Ishikawa (cell line): ENCODE data around the gene RFESD.

Source experiments
- CEBPB ChIP-seq: IDR thresholded peaks from 2 replicates; pipeline ENCODE4 v1.6.1; 2012
- EP300 ChIP-seq: IDR thresholded peaks from 2 replicates; pipeline ENCODE4 v1.6.1; 2012; ENCODE audit warnings: borderline replicate concordance
- NFIC ChIP-seq: IDR thresholded peaks from 2 replicates; pipeline ENCODE4 v1.6.1; 2012
- RAD21 ChIP-seq: IDR thresholded peaks from 2 replicates; pipeline ENCODE4 v1.6.1; 2012; ENCODE audit warnings: low read depth
- TAF1 ChIP-seq: IDR thresholded peaks from 2 replicates; pipeline ENCODE4 v1.6.1; 2012; ENCODE audit warnings: low read depth, mild to moderate bottlenecking
- TCF12 ChIP-seq: IDR thresholded peaks from 2 replicates; pipeline ENCODE4 v1.6.1; 2012; ENCODE audit warnings: low read depth
- TEAD4 ChIP-seq: IDR thresholded peaks from 2 replicates; pipeline ENCODE4 v1.6.1; 2012
- YY1 ChIP-seq: IDR thresholded peaks from 2 replicates; pipeline ENCODE4 v1.6.1; 2012; ENCODE audit warnings: low read depth
- TF ChIP-seq, protein P1 (sequence below): IDR thresholded peaks from 2 replicates; pipeline ENCODE4 v1.6.1; 2012; ENCODE audit warnings: low read depth, mild to moderate bottlenecking
- TF ChIP-seq, protein P2 (sequence below): IDR thresholded peaks from 2 replicates; pipeline ENCODE4 v1.6.1; 2012

DNA sequence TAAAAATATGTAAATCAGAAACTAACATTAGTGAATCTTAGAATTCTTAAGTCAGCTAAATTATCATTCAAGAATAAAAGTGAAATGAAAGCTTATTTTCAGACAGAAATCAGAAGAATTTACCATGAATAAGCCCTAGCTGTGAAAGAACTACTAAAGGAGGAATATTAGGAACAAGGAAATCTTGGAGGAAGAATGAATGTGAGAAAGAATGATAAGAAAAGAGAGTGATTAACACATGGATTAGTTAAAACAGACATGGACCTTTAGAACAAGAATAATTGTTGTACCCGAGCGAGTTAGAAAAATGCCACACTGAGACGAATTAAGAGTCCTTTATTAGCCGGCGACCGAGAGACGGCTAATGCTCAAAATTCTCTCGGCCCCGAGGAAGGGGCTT, 60.5 kb downstream of the RFESD start:
- TF ChIP-seq RAD21 = no peak
- TF ChIP-seq TCF12 = no peak
- TF ChIP-seq CEBPB = no peak
- TF ChIP-seq YY1 = no peak
- TF ChIP-seq TEAD4 = no peak
- TF ChIP-seq, protein P1, sequence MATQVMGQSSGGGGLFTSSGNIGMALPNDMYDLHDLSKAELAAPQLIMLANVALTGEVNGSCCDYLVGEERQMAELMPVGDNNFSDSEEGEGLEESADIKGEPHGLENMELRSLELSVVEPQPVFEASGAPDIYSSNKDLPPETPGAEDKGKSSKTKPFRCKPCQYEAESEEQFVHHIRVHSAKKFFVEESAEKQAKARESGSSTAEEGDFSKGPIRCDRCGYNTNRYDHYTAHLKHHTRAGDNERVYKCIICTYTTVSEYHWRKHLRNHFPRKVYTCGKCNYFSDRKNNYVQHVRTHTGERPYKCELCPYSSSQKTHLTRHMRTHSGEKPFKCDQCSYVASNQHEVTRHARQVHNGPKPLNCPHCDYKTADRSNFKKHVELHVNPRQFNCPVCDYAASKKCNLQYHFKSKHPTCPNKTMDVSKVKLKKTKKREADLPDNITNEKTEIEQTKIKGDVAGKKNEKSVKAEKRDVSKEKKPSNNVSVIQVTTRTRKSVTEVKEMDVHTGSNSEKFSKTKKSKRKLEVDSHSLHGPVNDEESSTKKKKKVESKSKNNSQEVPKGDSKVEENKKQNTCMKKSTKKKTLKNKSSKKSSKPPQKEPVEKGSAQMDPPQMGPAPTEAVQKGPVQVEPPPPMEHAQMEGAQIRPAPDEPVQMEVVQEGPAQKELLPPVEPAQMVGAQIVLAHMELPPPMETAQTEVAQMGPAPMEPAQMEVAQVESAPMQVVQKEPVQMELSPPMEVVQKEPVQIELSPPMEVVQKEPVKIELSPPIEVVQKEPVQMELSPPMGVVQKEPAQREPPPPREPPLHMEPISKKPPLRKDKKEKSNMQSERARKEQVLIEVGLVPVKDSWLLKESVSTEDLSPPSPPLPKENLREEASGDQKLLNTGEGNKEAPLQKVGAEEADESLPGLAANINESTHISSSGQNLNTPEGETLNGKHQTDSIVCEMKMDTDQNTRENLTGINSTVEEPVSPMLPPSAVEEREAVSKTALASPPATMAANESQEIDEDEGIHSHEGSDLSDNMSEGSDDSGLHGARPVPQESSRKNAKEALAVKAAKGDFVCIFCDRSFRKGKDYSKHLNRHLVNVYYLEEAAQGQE = no peak
- TF ChIP-seq TAF1 = no peak
- no peak for TF ChIP-seq NFIC
- TF ChIP-seq, protein P2, sequence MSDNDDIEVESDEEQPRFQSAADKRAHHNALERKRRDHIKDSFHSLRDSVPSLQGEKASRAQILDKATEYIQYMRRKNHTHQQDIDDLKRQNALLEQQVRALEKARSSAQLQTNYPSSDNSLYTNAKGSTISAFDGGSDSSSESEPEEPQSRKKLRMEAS = no peak
- TF ChIP-seq EP300 = no peak
